GM12878 (cell line): ENCODE data around the gene CTIF. TPM values are rescaled to one million over a fixed set of nuclear protein-coding genes. Genes with fewer than 3 reads are reported as not detected.

Source experiments
- ATAC-seq: fragments of 200-7000 bp; cut with Tn5 transposase; 3 replicates; pipeline ENCODE4 v1.9.1; 2020; ENCODE audit warnings: mild to moderate bottlenecking, moderate library complexity
- BruUV-seq: library from RNA; stranded (reverse); fragments of 400-500 nt; replicated peaks from 2 replicates; lab custom pipeline; 2021; lab: Mats Ljungman, UMichigan
- CTCF ChIA-PET: fragments of 300-600 bp; sonication (Branson Sonifier 250); formaldehyde crosslinking; extraction: SDS; loops from one replicate; lab custom pipeline; 2021; ENCODE audit warnings: inconsistent platforms; lab: Yijun Ruan, JAX
- POLR2A ChIA-PET: fragments of 350-600 bp; formaldehyde crosslinking; extraction: SDS; loops from one replicate; lab custom pipeline; 2021; ENCODE audit warnings: inconsistent platforms; lab: Charles Lee
- RAD21 ChIA-PET: fragments of 300-600 bp; sonication (Branson Sonifier 250); formaldehyde crosslinking; loops from one replicate; lab custom pipeline; 2023; ENCODE audit warnings: antibody characterized with exemption; ENCODE audit not compliant: unreplicated experiment; lab: Charles Lee
- SMC1A ChIA-PET: fragments of 300-600 bp; sonication (Branson Sonifier 250); formaldehyde crosslinking; loops from one replicate; lab custom pipeline; 2023; ENCODE audit not compliant: unreplicated experiment, uncharacterized antibody; lab: Charles Lee
- DNase-seq: peaks from one replicate; pipeline ENCODE4 v3.0.0-alpha.2; 2011; ENCODE audit warnings: low read depth, low spot score
- FAIRE-seq: peaks from 3 replicates; lab custom pipeline; 2011; peaks lifted over from hg19 to GRCh38; lab: Jason Lieb, UNC
- H2AFZ ChIP-seq: 2 replicates; pipeline ENCODE4 v1.6.0; 2011; ENCODE audit warnings: low read depth, low read length, control low read depth; ENCODE audit not compliant: control insufficient read depth
- H3K27ac ChIP-seq: 2 replicates; pipeline ENCODE4 v1.5.1; 2011; ENCODE audit warnings: control low read depth; ENCODE audit not compliant: control insufficient read depth, insufficient read depth
- H3K27me3 ChIP-seq, 2 experiments: replicated peaks in 1 of 2; 2 replicates each; pipeline versions ENCODE4 v1.6.0 to v1.6.1; 2011; ENCODE audit warnings: low read length in 1 of 2; ENCODE audit not compliant: control insufficient read depth in 2 of 2, insufficient read depth in 2 of 2
- H3K36me3 ChIP-seq, 2 experiments: 2 replicates each; pipeline ENCODE4 v1.5.1; 2011; ENCODE audit warnings: low read length in 1 of 2; ENCODE audit not compliant: control insufficient read depth in 2 of 2, insufficient read depth in 2 of 2
- H3K4me1 ChIP-seq: 2 replicates; pipeline ENCODE4 v1.6.1; 2011; ENCODE audit warnings: mild to moderate bottlenecking, low read length, moderate library complexity, mixed read lengths; ENCODE audit not compliant: control insufficient read depth, insufficient read depth
- H3K4me2 ChIP-seq: 2 replicates; pipeline ENCODE4 v1.6.0; 2011; ENCODE audit warnings: control low read depth; ENCODE audit not compliant: control insufficient read depth, insufficient read depth
- H3K4me3 ChIP-seq: fragments of 200-600 bp; sonication (generic); 2 replicates; pipeline ENCODE4 v1.5.1; 2016
- H3K79me2 ChIP-seq: 2 replicates; pipeline ENCODE4 v1.6.0; 2011; ENCODE audit warnings: low read length; ENCODE audit not compliant: control insufficient read depth, insufficient read depth
- H3K9ac ChIP-seq: 2 replicates; pipeline ENCODE4 v1.8.0; 2011; ENCODE audit warnings: low read length, control low read depth, mixed read lengths; ENCODE audit not compliant: control insufficient read depth, insufficient read depth
- H3K9me3 ChIP-seq: replicated peaks from 3 replicates; pipeline ENCODE4 v1.5.1; 2011; ENCODE audit warnings: mild to moderate bottlenecking, low read length; ENCODE audit not compliant: control insufficient read depth, insufficient read depth
- H4K20me1 ChIP-seq: 2 replicates; pipeline ENCODE4 v1.6.0; 2011; ENCODE audit not compliant: control insufficient read depth, insufficient read depth
- HDAC2 ChIP-seq: fragments of 200-600 bp; sonication (generic); IDR thresholded peaks from 2 replicates; pipeline ENCODE4 v1.6.1; 2017
- KDM1A ChIP-seq: fragments of 200-600 bp; sonication (generic); IDR thresholded peaks from 2 replicates; pipeline ENCODE4 v1.6.1; 2016; ENCODE audit warnings: borderline replicate concordance
- LARP7 ChIP-seq: fragments of 450-650 bp; IDR thresholded peaks from 2 replicates; pipeline ENCODE4 v1.6.1; 2017; ENCODE audit warnings: mild to moderate bottlenecking
- TARDBP ChIP-seq: IDR thresholded peaks from 2 replicates; pipeline ENCODE4 v1.6.1; 2016; ENCODE audit warnings: borderline replicate concordance
- WGBS: methylation state at CpG from one replicate; pipeline ENCODE4 v1.1.6; 2016; ENCODE audit warnings: low lambda C conversion rate; ENCODE audit not compliant: insufficient replicate concordance, insufficient coverage; ENCODE audit errors: missing lambda C conversion rate; 5-methylcytosine and 5-hydroxymethylcytosine counted together
- in situ Hi-C: fragments of 300-500 bp; cut with MboI; formaldehyde crosslinking; loops from 9 replicates; pipeline ENCODE4 v1.14.3; 2018; ENCODE audit warnings: mixed read lengths
- intact Hi-C: fragments of 100-400 bp; cut with micrococcal nuclease; formaldehyde crosslinking; loops from one replicate; pipeline ENCODE4 v1.14.2; 2022; ENCODE audit not compliant: unreplicated experiment
- polyA plus RNA-seq, 11 experiments: library from polyadenylated mRNA; depleted of rRNA in 4 of 11; unstranded in 6 of 11; stranded (reverse) in 5 of 11; fragments of >200 nt; fragmentation: Nextera tagmentation in 4 of 11; fragmentation: Illumina TruSeq in 1 of 11; extraction: Ambion mirVana in 4 of 11; extraction: Trizol in 1 of 11; gene quantifications; 1 replicate in 1 of 11; 2 replicates in 10 of 11; pipeline versions ENCODE4 v1.2.1 to v1.2.3, GENCODE V29; 2011 to 2016; ENCODE audit warnings: inconsistent platforms in 2 of 11, missing spikeins in 2 of 11, low read depth in 1 of 11
- total RNA-seq, 4 experiments: library from RNA; depleted of rRNA in 3 of 4; stranded (reverse); fragments of >200 nt in 3 of 4; fragmentation: Illumina TruSeq in 1 of 4; extraction: Trizol in 1 of 4; gene quantifications; 2 replicates each; pipeline versions ENCODE4 v1.2.1 to v1.2.3, GENCODE V29; 2013 to 2021

The CTIF gene
- total and polyA plus RNA-seq, 10 of the 15 experiments (the other 5 are each of a cell fraction or from before 2014, with no cell fraction given), result 0.06 to 11.6 (median 2.5) TPM

GRCh38 chr18:48854780-48855179 is 315.9 kb downstream of the CTIF start (continued):
- no peak for TF ChIP-seq HDAC2
- no peak for TF ChIP-seq TARDBP
- no peak for TF ChIP-seq KDM1A

GRCh38 chr18:48855422-48856377 is 316.9 kb downstream of the CTIF start:
- no peak for ATAC-seq
- WGBS, result 79% methylated on average over 18 of the region's 18 CpGs
- Histone ChIP-seq H3K36me3 (no peaks in the 10 kb centered on the region; a peak in 1 of 4 replicates), H2AFZ (no peak overlapping the region), H3K4me1 (peaks cover 2% of the 10 kb centered on the region; the same call in 1 of the 2 replicates), H3K9me3 (no peaks in the 10 kb centered on the region), H3K9ac (no peak overlapping the region), H3K4me3 (no peak overlapping the region), H3K4me2 (no peak overlapping the region), H3K27me3 (no peaks in the 10 kb centered on the region), H3K27ac (no peak overlapping the region), H3K79me2 (no peaks in the 10 kb centered on the region), H4K20me1 (no peaks in the 10 kb centered on the region)
- FAIRE-seq, result no peak
- ChIA-PET SMC1A (interaction anchor here (0.6 to 1.0 kb wide), 3 partner anchors 22 to 1414 kb away, joined by 3 read pairs; no protein-coding TSS in a partner anchor), CTCF (interaction anchor here (0.7 to 1.3 kb wide), 2 partner anchors 12 to 77 kb away, joined by 3 read pairs; no protein-coding TSS in a partner anchor), RAD21 (no interaction called here), POLR2A (no interaction called here)
- no peak for TF ChIP-seq LARP7
- no peak for DNase-seq
- in situ Hi-C loops (no loop called here), intact Hi-C loops (no loop called here)
- BruUV-seq, result no TSS peak
